ENCODE results near the gene PGBD2. TPM values are rescaled to one million over a fixed set of nuclear protein-coding genes. Genes with fewer than 3 reads are reported as not detected.
A peak's percentile ranks its signal among the peaks of the same experiment; 100 is the strongest.

PGBD2 gene
- polyA plus RNA-seq, 3 donors: 2.9 to 7.1 (median 3.9) TPM

- Histone ChIP-seq H4K20me1 (ENCODE audit: insufficient read depth, low read length) (no peaks in the 10 kb centered on the region), H3K4me1 (ENCODE audit: control insufficient read depth in 1 of 2, insufficient read depth in 2 of 2, low read length in 2 of 2) (peaks cover 46 to 52% of the 10 kb centered on the region in 2 donors), H3K27ac (ENCODE audit: low read depth in 1 of 2, low read length in 2 of 2) (peak within 1 kb of the TSS; percentile 94 to 96), H3K36me3 (replicated peaks in 1 of 2; ENCODE audit: control insufficient read depth in 1 of 2, insufficient read depth in 2 of 2, low read length in 2 of 2) (peaks cover 0 to 6% of the 10 kb centered on the region in 2 donors), H3K79me2 (ENCODE audit: insufficient read depth, low read length) (peaks cover 11% of the 10 kb centered on the region), H3K27me3 (ENCODE audit: control insufficient read depth in 2 of 2, insufficient read depth in 2 of 2, low read length in 2 of 2) (no peaks in the 10 kb centered on the region), H3K4me2 (replicated peaks; ENCODE audit: extremely low read depth, low read length, poor library complexity, severe bottlenecking) (peak within 1 kb of the TSS; percentile 72), H3K4me3 (replicated peaks in 1 of 3; ENCODE audit: low read depth in 2 of 3, low read length in 3 of 3) (peak within 1 kb of the TSS; percentile 67 to 76 (median 70)), H3K9ac (ENCODE audit: insufficient read depth, low read length, poor library complexity, severe bottlenecking) (peak within 1 kb of the TSS; percentile 71), H3K9me3 (replicated peaks in 1 of 2; ENCODE audit: control insufficient read depth in 1 of 2, insufficient read depth in 1 of 2, low read length in 2 of 2) (no peaks in the 10 kb centered on the region), H2AFZ (ENCODE audit: insufficient read depth, low read depth, low read length, poor library complexity, severe bottlenecking) (peak within 1 kb of the TSS; percentile 94)
- intact Hi-C loops (cut with micrococcal nuclease): loop anchor here (1.0 to 2.0 kb wide), 3 partner anchors 16 to 20 kb away; partner anchors contain the start of gene ZNF672 (in 1 of the 2)
- WGBS (ENCODE audit: insufficient coverage): under 1% methylated on average over 55 of the region's 62 CpGs
- H3K27ac Mint-ChIP-seq: peak within 1 kb of the TSS; percentile 98 to 100 (median 99)
- DNase-seq: peak; percentile 95 to 96 (median 96)
- no peaks in the 10 kb centered on the region for H3K9me3 Mint-ChIP-seq
- H3K36me3 Mint-ChIP-seq: peaks cover 17 to 20% of the 10 kb centered on the region in 2 donors
- TF ChIP-seq CTCF (IDR thresholded peaks at IDR 0.05): no peak
- peak within 1 kb of the TSS; percentile 89 to 96 for H3K4me3 Mint-ChIP-seq
- peaks cover 0 to 1% (median 0%) of the 10 kb centered on the region in 3 donors for H3K27me3 Mint-ChIP-seq (ENCODE audit: low read depth in 3 of 3)
- H3K4me1 Mint-ChIP-seq: peaks cover 42% of the 10 kb centered on the region
Observed at GRCh38 chr1:248858891-248859889, 46.8 kb upstream of the PGBD2 start, which contains the start of gene ZNF692. Gene ZNF692 (minus strand): TSS chr1:248859085. CDS start chr1:248858309, 776 bp downstream.

- H3K27ac Mint-ChIP-seq: peak overlapping the region; percentile 98 to 100 (median 99)
- 70% methylated on average over 3 of the region's 4 CpGs for WGBS (ENCODE audit: insufficient coverage)
- Histone ChIP-seq H3K9me3 (replicated peaks in 1 of 2; ENCODE audit: control insufficient read depth in 1 of 2, insufficient read depth in 1 of 2, low read length in 2 of 2) (no peaks in the 10 kb centered on the region), H3K4me1 (ENCODE audit: control insufficient read depth in 1 of 2, insufficient read depth in 2 of 2, low read length in 2 of 2) (peaks cover 46 to 52% of the 10 kb centered on the region in 2 donors), H4K20me1 (ENCODE audit: insufficient read depth, low read length) (no peaks in the 10 kb centered on the region), H3K27ac (ENCODE audit: low read depth in 1 of 2, low read length in 2 of 2) (peak overlapping the region; percentile 94 to 96), H3K4me2 (replicated peaks; ENCODE audit: extremely low read depth, low read length, poor library complexity, severe bottlenecking) (peak overlapping the region; percentile 72), H3K36me3 (replicated peaks in 1 of 2; ENCODE audit: control insufficient read depth in 1 of 2, insufficient read depth in 2 of 2, low read length in 2 of 2) (peaks cover 0 to 5% of the 10 kb centered on the region in 2 donors), H3K79me2 (ENCODE audit: insufficient read depth, low read length) (peaks cover 11% of the 10 kb centered on the region), H3K9ac (ENCODE audit: insufficient read depth, low read length, poor library complexity, severe bottlenecking) (no peak overlapping the region), H3K4me3 (replicated peaks in 1 of 3; ENCODE audit: low read depth in 2 of 3, low read length in 3 of 3) (peak overlapping the region in 1 of 3 experiments; percentile 76), H2AFZ (ENCODE audit: insufficient read depth, low read depth, low read length, poor library complexity, severe bottlenecking) (peak overlapping the region; percentile 94), H3K27me3 (ENCODE audit: control insufficient read depth in 2 of 2, insufficient read depth in 2 of 2, low read length in 2 of 2) (no peaks in the 10 kb centered on the region)
- no peaks in the 10 kb centered on the region for H3K9me3 Mint-ChIP-seq
- H3K27me3 Mint-ChIP-seq (ENCODE audit: low read depth in 3 of 3): peaks cover 0 to 1% (median 1%) of the 10 kb centered on the region in 3 donors
- no peak for TF ChIP-seq CTCF (IDR thresholded peaks at IDR 0.05)
- peak overlapping the region; percentile 89 to 96 for H3K4me3 Mint-ChIP-seq
- intact Hi-C loops (cut with micrococcal nuclease): no loop called here
- no peak for DNase-seq
- H3K4me1 Mint-ChIP-seq: peaks cover 42% of the 10 kb centered on the region
- H3K36me3 Mint-ChIP-seq: peaks cover 11 to 13% of the 10 kb centered on the region in 2 donors
Observed at GRCh38 chr1:248860007-248860406, 46.0 kb upstream of the PGBD2 start.
